Femur (tissue), 1 donor: ENCODE data around the gene GRIA1.

Experiments used
- DNase-seq: peaks from one replicate; pipeline ENCODE4 v3.0.0-alpha.2; 2017

GRIA1 gene

DNA sequence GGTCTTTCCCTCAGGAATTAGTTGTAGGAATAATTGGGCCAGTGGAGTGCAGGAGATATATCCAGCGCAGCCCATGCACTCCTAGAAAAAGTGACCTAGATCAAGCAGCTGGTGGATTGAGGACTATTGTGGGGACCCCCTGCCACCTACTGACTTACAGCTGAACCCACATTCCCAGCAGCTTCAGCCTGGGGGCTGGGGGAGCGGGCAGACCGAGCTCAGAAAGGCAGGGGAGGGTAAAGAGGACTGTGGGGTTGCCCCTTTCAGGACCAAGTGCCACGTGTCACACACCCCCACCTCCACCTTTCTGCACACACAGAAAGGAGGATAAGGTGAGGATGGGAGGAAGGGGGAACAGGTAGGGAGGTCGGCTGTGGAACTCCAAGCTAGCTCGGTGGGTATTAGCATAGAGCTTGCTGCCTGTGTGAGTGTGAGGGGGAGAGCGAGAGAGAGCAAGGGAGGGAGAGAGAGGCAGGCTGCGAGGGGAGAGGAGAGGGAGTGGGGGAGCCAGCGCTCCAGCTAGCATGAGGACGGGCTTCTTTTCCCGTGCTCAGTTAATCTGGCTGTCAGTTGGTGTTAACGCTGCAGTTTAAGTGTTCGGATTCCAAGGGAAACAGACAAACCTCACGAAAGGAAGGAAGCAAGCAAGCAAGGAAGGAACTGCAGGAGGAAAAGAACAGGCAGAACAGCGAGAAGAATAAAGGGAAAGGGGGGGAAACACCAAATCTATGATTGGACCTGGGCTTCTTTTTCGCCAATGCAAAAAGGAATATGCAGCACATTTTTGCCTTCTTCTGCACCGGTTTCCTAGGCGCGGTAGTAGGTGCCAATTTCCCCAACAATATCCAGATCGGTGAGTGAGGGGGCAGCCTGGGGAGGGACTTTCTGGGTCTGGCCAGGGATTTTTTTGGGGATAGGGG, at the start of gene GRIA1:
GRIA1 (plus strand) TSS at position 553 of the 920 bp plus-strand sequence.
- DNase-seq, result peak; percentile 43

DNA sequence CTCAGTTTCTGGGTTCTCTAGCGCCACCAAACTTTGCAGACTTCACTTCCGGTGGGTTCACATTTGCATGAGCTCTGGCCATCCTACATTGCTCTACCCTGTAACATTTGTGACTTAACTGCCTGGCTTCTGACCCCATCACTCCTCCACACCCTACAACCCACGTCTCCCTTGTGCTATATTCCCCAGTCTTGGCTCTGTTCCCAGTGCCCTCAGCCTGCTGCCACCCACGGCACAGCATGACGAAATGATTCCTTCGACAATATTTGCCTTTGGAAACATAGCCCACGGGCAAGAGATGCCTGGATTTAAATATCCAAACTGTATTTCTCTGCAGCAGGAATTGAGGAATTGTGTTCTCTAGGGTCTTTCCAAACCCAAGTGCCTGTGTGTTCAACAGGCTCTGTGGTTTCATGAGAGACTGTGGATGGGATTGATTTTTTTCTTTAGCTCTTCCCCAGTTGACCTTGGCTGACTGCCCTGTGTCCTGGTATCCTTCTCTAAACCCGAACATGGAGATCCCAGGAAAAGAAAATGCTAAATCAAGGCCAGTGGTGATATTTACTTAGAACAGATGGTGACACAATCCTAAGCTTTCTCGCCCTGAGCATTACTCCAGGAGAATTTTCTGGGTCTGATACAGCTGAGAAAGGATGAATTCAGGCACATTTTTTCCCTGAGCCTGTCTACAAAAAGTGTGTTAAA, 44.4 kb upstream of the GRIA1 start:
- peak; percentile 34 for DNase-seq

DNA sequence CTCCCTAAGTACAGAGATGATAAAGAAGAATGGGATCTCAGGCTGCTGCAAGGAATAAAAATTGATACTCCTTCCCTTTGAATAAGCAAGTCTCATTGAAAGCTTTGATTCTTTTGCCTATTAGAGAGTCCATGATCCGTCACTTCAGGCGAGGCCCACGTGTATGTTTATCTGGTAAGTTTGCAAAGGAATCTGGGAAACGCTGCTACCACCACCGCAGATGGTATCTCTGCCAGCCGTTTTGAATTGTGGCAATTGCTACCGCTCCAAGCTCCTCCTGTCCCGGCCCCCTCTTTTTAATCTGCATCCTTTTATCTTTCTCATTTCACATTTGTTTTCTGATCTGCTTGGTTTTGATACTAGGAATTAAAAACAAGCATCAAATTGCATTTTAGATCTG, 42.9 kb upstream of the GRIA1 start:
- DNase-seq, result no peak

DNA sequence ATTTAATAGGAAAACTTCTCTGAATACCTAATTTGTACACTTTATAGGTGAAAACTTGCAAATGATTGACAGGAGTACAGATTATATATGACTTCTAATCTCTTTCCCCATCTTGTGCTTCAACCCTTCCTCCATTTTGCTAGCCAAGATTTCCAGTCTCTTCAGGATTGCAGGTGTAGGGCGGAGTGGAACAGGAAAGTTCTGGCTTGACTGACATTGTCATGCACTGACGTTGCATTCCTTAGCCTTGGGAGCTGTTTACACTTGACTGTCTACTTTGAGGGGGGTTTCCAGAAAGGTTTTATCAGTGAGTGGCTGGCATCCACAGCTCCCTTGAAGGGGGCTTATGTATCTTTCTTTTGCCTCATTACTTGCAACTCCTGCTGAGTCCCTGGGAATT, 34.1 kb upstream of the GRIA1 start:
- no peak for DNase-seq

DNA sequence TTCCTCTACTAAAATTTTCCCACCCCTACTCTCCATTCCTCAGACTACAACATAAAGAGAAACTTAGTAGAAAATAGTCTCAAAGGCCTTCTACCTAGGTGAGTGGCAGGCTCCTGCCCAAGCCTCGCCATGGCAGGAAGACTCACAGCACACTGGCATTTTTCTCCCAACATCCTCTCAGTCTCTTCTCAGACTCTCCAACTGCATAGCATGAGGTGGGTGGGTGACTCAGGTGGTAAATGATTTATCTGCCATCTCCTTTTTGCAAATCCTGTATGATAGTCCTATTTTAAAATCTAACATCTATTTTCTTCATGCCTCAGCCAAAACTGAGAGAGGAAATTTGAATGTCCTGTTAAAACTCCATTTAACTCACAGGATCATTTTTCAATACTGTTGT, 33.5 kb upstream of the GRIA1 start:
- DNase-seq, result no peak

DNA sequence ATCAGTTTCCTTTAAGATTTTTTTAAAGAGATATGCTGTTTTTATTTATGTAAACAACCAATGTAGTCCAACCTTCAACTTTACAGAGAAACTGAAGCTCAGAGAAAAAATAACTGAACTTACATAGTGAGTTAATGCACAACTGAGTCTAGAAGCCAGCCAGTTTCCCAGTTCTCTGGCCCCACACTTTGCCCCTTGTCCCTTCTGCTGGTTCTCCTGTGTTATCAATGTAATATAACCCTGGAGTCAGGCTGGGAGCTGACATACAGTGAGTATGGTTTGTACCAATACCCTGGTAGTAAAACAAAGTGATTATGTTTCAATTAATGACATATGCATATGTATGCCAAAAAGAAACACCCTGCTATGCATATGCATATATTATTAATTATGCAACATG, 32.2 kb upstream of the GRIA1 start:
- DNase-seq, result no peak

DNA sequence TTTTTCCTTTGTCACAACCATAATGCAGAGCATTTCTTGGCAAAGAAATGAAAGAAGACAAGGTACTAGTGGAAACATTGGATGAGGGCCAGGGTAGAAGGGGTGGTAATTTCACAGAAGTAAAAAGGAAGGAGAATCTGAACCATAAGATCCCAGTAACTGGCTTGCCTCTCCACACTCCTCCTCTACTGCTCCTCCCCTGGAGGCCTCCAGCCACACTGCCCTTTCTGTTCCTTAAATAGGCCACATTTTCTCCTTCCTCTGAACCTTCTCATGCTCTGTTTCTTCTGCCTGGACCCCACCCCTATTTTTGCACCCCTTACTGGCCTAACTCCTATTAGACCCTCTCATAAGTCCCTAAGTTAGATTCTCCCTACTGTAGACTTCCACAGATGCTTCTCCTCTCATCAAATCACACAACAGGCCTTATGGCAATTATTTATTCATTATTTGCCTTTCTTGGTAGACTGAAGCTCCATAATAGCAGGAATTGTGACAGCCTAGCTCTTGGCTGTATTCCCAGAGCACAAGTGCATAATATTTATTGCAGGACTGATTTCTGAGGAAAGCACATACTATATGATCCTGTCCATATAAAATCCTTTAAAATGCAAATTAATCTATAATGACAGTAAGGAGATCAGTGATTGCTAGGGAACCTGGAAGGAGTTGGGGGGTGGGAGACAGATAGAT, 31.3 kb upstream of the GRIA1 start:
- DNase-seq, result no peak

DNA sequence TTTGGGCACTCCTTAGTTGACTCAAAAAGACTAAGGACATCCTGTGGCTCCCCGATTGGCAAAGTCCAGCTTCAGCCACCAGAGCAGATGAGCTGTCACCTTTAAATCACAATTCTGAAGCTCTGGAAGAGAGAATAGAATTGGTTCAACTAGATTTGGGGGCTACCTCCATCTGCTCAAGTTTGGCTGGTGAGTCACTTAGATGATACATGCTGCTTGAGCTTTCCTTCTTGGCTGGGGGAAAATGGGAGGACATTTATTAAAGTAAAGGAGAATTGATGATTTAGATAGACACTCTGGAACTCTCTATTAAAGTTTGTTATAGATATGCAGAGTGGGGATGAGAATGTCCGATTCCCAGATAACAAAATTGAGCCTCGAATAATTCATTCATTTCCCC, 30.0 kb upstream of the GRIA1 start:
- DNase-seq, result no peak

DNA sequence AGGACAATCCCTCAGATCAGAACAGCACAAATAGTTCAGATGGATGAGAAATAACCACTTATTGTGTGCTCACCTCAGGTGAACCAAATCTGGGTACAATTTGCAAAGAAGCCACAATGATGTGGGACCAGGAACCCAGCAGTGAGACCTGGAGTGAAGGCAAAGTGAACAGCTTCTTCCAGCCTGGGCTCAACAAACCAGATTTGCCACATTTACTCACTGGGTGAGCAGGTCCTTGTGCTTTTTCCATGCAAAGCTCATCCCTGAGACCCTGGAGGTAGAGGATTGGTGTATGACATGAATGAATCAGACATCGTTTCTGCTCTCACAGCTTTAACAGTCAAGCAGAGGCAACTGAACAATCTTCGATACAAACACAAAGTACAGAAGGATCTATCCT, 29.1 kb upstream of the GRIA1 start:
- DNase-seq, result no peak

DNA sequence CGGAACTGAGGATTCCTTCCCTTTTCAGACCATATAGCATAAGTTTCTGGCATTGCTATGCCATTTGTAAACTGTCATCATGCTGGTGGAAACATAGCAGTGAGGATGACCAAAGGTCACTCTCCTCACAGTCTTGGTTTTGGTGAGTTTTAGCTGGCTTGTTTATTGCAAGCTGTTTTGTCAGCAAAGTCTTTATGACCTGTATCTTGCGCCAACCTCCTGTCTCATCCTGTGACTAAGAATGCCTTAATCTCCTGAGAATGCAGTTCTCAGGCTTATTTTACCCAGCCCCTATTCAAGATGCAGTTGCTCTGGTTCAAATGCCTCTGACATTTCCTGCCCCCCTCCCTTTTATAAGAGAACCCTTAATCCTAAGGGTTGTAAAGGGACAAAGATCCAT, 26.7 kb upstream of the GRIA1 start:
- no peak for DNase-seq

DNA sequence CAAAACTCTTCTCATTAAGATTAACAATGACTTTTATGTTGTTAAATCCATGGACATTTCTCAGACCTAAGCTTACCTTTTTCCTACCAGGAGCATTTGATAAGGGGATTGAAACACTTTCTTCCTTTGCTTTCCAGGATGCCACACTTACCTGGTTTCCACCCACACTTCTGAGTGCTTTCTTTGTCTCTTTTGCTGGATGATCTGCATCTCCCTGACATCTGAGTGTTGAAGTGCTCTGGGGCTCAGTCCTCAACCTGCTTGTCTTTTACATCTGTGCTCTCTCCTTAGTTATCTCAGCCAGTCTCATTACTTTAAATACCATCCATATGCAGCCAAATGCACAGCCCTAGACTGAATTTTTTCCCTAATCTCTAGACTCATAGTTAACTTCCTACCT, 22.9 kb upstream of the GRIA1 start:
- no peak for DNase-seq

DNA sequence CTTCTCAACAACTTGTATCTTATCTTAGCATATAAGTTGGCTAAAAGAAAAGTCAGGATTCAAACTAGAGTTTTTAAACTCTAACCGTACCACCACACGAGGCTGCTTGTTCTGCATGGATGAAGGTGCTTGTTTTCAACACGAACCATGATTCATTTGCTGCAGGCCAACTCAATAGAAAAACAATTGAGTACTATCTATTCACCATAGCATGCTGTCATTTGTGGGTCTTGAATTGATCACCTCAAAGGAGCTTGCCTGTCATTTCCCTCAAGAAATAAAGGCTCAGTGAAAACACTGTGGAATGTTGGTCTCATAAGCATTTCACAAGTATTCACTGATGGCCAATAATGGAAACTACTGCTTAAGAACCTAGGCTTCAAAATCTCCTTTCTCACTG, 21.0 kb upstream of the GRIA1 start:
- no peak for DNase-seq

DNA sequence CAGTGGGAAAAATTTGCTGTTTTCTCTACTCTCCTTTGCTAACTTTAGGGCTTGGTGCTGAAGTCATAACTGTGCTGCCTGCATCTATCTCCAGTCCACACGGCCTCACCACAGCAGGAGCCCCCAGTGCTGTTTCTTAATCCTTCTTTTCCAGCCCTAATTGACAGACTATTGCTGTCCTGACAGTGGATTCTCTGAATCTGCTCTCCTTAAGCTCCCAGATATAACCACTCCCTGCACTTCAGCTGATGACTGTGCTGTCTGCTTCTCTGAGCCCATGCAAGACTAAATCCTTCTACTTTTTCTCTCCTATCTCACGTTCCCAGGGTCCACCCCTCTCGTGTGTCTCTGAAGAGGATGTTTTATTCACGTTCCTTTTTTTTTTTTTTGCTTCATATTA, 19.7 kb upstream of the GRIA1 start:
- DNase-seq, result no peak

DNA sequence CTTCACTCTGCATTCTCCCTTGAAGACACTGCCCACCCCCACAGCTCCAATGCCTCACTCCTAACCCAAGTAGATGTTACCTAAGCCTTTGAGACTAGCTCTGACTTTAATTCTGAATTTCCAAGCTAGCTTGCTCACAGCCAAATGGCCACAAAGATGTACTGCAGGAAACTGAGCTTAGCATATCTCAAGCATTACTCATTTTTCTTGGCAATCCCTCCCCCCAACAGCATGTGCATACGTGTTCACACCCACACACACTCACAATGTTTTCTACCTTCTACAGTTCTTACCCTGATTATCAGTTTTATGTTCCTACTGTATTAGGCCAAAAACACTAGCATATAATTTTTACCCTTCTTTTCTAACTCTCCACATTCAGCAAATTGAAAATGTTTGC, 13.7 kb upstream of the GRIA1 start:
- no peak for DNase-seq

DNA sequence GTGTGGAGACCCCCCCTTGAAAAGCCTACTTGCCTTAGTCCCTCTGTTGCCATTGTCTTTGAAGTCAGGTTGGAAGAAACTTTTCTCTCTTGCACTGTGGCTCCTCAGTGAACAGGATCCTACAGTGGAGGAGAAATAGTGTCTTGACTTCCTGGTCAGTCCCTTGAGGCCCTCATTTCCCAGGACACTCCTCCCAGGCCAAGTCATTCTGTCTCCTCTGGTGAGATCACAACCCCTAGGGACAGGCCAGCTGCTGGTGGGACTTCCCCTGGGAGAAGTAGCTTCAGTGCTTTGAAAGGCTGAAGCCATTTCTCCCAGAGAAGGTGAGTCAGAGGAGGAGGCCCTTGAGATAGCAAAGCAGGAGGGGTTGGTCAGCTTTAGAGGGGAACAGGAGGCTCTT, 10.1 kb upstream of the GRIA1 start:
- no peak for DNase-seq

DNA sequence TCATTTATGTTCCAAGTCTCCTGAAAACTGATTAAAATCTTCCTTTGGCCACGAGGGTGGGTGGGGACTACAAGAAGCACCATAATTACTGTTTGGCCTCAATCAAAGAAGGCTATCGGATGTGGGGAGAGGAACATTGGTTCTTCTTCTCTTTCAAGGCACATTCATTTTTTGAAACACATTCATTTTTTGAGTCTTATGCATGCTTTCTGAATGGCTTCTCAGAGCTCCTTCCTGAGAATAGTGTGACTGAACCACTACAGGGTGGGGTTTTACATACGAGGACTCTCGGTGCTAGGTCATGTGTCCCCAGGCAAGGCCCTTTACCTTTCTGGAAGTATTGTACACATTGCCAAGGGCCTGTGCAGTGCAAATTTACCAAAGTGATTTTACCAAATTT, 7.0 kb upstream of the GRIA1 start:
- DNase-seq, result no peak

DNA sequence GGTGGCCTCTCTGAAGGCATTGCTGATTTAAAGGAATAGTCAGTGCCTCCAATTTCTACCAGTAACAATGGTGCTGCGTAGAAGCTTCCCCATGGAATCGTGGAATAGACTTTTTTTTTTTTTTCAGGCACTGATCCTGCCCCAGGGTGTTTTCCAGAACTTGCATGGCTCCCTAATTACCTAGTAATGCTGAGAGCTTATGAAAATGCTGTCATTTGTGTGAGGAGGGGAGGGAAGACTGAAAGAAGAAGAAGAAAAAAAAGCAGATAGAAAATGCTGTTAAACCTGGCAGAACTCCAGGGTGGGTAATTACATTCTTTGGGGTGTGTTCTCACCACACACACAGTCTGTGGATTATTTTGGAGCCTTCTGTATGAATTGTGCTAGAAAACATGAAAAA, 4.8 kb upstream of the GRIA1 start:
- DNase-seq, result no peak

DNA sequence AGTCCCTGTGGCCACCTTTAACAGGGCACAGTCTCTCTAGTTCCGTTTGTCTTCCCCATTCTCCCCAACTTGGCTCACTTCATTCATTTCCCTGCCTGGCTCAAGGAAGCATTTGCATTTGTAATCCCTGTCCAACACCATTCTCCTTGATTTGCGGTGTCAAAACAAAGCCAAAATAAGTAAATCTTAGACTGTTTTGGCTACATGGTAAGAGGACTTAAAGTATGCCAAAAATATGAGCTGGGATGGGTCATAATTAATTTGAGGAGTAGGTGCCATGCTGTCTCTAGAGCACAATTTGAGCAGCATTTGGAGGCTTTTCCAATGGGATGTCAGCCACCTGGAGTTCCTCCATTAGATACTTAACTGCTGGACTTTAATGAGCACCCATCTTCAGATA, 3.7 kb upstream of the GRIA1 start:
- DNase-seq, result no peak

DNA sequence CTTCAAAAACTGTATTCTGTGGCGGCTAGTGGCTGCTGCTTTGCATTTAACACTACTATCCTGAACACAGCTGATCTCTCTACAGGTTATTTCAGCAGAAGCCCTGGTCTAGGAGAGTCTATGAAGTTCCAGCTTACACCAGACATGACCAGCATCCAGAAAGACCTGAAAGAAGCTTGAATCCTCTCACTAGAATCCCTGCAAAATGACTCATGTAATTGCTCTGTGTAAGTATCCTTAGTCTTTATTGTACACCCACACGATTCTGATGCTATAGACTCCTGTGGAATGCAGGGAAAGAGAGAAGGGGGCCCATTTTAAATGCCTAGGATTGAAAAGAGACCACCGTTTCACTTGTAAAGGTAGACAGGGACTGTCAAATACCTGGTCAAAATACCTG, 859 bp upstream of the GRIA1 start:
- DNase-seq, result no peak

DNA sequence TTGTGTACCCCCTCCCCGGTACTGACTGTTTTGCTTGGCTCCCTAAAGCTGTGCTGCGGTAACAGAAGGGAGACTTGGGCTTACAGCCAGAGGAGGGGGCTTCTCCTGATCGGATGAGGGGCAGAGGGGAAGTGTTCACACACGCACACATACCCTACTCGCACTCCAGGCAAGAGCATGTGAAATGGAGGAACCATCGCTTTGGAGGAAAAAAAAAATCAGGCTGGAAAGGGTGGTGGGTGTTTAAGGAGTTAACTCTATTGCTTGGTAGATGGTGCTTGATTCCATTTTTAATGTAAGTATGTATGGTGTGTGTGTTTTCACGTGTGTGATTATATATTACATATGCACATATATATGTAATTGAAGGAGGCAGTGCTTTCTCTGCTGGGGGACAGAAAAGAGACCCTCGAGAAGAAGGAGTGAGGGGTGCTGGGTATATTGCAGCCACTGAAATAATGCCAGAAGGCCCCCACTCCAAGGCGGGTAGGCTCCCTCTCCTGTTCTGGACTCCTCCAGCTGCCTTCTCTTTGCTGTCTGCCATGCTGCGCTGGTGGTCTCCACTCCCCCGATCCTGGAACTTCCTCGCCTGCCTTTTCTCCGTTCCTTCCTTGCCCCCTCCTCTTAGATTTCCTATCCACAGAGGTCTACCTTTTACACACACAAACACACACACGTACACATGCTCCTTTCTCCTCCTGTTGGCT, 721 bp downstream of the GRIA1 start:
- no peak for DNase-seq

DNA sequence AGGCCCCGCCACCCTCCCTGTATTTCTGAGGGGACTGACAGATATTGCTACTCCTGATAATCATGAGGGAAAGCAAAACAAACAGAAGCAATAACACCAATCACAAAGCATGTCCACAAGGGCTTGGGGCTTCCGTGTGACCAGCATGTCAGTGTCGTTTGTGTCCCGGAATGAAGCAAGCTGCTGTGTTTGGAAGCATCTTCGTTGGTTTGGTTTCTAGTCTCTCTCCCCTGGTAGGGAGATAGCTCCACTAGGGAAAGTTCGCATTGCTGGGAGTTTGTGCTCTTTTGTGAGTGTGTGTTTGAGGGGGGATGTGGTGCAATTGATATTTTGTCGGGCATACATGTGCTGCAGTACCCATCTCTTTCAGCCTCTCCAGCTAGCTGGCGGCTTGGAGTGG, 1.4 kb downstream of the GRIA1 start:
- no peak for DNase-seq

DNA sequence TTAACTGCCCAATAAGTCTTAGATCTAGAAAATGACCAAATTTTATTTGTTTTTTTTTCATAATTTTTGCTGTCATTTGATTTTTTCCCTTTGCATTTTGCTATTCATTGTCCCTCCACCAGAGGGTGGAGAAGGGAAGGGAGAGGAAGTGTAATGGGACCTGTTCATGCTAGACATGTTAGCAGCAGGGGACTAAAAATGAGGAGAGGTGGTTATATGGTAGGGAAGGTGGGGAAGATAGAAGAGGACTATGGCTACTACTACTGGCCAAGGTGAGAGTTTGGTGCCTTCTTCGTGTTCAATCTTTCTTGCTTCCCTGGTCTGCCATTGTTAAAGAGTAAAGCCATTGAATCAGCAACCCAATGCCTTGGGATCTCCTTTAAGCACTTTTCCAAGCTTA, 6.4 kb downstream of the GRIA1 start:
- no peak for DNase-seq

DNA sequence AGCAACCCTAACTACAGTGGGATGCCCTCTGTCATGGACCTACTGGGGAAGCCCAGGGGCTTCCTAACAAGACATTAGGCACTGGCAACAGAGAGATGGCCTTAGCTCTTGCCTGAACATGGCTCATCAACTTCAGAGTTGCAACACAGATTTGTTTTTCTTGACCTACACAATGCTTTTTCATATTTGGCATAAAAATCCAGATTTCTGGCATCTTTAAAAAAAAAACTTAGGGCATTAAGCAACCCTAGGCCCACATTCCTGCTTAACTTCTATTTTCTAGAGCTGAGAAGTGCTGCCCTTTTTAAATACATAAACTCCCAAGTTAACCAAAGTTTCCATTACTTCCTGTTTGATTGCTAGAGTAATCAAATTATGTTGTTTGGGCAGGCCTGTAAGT, 8.0 kb downstream of the GRIA1 start:
- no peak for DNase-seq
